Measurements from ENCODE around the gene CA12. TPM values are rescaled to one million over a fixed set of nuclear protein-coding genes. Genes with fewer than 3 reads are reported as not detected.

CA12 gene
- total RNA-seq, 6 donors from 2014 or later: 2.2 to 14.6 (median 6.4) TPM

DNA sequence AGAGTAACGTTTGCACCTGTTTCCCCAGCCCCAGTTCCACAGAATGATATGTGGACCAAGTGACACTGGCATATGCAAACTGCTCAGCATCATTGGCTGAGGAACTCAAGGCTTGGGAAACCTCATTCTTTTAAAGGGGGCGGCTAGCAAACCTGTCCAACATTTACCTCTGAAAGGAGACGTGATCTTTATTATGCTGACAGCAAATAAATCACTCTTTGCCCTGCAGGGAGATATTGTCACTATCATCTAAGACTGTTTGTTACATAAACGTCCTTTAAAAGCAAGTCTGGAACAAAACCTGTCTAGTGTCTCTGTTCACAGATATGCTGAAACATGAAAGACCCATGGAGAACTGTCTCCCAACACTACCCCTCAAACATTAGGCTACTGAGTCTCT lies 21.5 kb downstream of the CA12 start:
- Histone ChIP-seq H3K27ac (no peak overlapping the region), H3K4me3 (no peak overlapping the region), H3K27me3 (no peaks in the 10 kb centered on the region), H3K9me3 (no peaks in the 10 kb centered on the region), H3K4me1 (no peaks in the 10 kb centered on the region), H3K36me3 (no peaks in the 10 kb centered on the region)
- WGBS, 2 donors: 81 to 82% methylated on average over 4 of the region's 4 CpGs
- no peak for ATAC-seq (ENCODE audit: low FRiP score in 2 of 2)
- no peak for DNase-seq
- TF ChIP-seq, protein P1, sequence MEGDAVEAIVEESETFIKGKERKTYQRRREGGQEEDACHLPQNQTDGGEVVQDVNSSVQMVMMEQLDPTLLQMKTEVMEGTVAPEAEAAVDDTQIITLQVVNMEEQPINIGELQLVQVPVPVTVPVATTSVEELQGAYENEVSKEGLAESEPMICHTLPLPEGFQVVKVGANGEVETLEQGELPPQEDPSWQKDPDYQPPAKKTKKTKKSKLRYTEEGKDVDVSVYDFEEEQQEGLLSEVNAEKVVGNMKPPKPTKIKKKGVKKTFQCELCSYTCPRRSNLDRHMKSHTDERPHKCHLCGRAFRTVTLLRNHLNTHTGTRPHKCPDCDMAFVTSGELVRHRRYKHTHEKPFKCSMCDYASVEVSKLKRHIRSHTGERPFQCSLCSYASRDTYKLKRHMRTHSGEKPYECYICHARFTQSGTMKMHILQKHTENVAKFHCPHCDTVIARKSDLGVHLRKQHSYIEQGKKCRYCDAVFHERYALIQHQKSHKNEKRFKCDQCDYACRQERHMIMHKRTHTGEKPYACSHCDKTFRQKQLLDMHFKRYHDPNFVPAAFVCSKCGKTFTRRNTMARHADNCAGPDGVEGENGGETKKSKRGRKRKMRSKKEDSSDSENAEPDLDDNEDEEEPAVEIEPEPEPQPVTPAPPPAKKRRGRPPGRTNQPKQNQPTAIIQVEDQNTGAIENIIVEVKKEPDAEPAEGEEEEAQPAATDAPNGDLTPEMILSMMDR (IDR thresholded peaks at IDR 0.05): no peak

GRCh38 chr15:63358241-63359029 lies 23.2 kb downstream of the CA12 start:
- ATAC-seq (ENCODE audit: low FRiP score in 2 of 2): no peak
- no peaks in the 10 kb centered on the region for H3K27me3 ChIP-seq
- no peak overlapping the region for H3K27ac ChIP-seq
- 77 to 86% methylated on average over 15 of the region's 15 CpGs for WGBS, 2 donors
- H3K4me3 ChIP-seq: no peak overlapping the region
- H3K36me3 ChIP-seq: no peaks in the 10 kb centered on the region
- no peaks in the 10 kb centered on the region for H3K9me3 ChIP-seq
- TF ChIP-seq, protein P1 (IDR thresholded peaks at IDR 0.05): no peak
- no peak for TF ChIP-seq EP300 (IDR thresholded peaks at IDR 0.05)
- TF ChIP-seq POLR2AphosphoS5 (IDR thresholded peaks at IDR 0.05): no peak
- no peak for TF ChIP-seq POLR2A (IDR thresholded peaks at IDR 0.05)
- no peak for DNase-seq
- no peaks in the 10 kb centered on the region for H3K4me1 ChIP-seq

- H3K9me3 ChIP-seq: no peaks in the 10 kb centered on the region
- ATAC-seq (ENCODE audit: low FRiP score in 2 of 2) (no peak), DNase-seq (no peak)
- H3K36me3 ChIP-seq: no peaks in the 10 kb centered on the region
- no peaks in the 10 kb centered on the region for H3K27me3 ChIP-seq
- H3K4me3 ChIP-seq: no peak overlapping the region
- no peaks in the 10 kb centered on the region for H3K4me1 ChIP-seq
- TF ChIP-seq POLR2A (IDR thresholded peaks at IDR 0.05): no peak
- TF ChIP-seq, protein P1 (IDR thresholded peaks at IDR 0.05): no peak
- TF ChIP-seq POLR2AphosphoS5 (IDR thresholded peaks at IDR 0.05): no peak
- no peak for TF ChIP-seq EP300 (IDR thresholded peaks at IDR 0.05)
- no peak overlapping the region for H3K27ac ChIP-seq
- 74 to 94% methylated on average over 3 of the region's 3 CpGs for WGBS, 2 donors
These were observed 23.9 kb downstream of the CA12 start for GRCh38 chr15:63357731-63358130.

- Histone ChIP-seq H3K27me3 (no peaks in the 10 kb centered on the region), H3K4me3 (no peak overlapping the region), H3K4me1 (no peaks in the 10 kb centered on the region), H3K27ac (no peak overlapping the region), H3K9me3 (no peaks in the 10 kb centered on the region), H3K36me3 (no peaks in the 10 kb centered on the region)
- TF ChIP-seq POLR2AphosphoS5 (IDR thresholded peaks at IDR 0.05) (no peak), POLR2A (IDR thresholded peaks at IDR 0.05) (no peak), EP300 (IDR thresholded peaks at IDR 0.05) (no peak)
- TF ChIP-seq, protein P1 (IDR thresholded peaks at IDR 0.05): no peak
- 73 to 79% methylated on average over 4 of the region's 4 CpGs for WGBS, 2 donors
- DNase-seq: no peak
- ATAC-seq (ENCODE audit: low FRiP score in 2 of 2): peak in 1 of 2 donors; percentile 22
These were observed 24.6 kb downstream of the CA12 start for GRCh38 chr15:63357061-63357460.

Measured in upper lobe of left lung (tissue), 6 donors.